Duodenal mucosa (tissue), 2 donors: Measurements from ENCODE around the gene F10.

Source experiments
- H3K27ac ChIP-seq: one replicate; pipeline ENCODE4 v1.7.0; 2013; ENCODE audit warnings: low read depth, low read length
- H3K27me3 ChIP-seq, 2 donors: one replicate each; pipeline ENCODE4 v1.7.0; 2013; ENCODE audit warnings: low read length in 2 of 2, control low read depth in 1 of 2; ENCODE audit not compliant: insufficient read depth in 2 of 2, control insufficient read depth in 1 of 2
- H3K36me3 ChIP-seq, 2 donors: one replicate each; pipeline ENCODE4 v1.7.0; 2013; ENCODE audit warnings: low read length in 2 of 2, control low read depth in 1 of 2; ENCODE audit not compliant: insufficient read depth in 2 of 2, control insufficient read depth in 1 of 2
- H3K4me1 ChIP-seq, 2 donors: one replicate each; pipeline ENCODE4 v1.7.0; 2013; ENCODE audit warnings: low read length in 2 of 2, control low read depth in 1 of 2; ENCODE audit not compliant: insufficient read depth in 2 of 2, control insufficient read depth in 1 of 2
- H3K4me3 ChIP-seq, 2 donors: one replicate each; pipeline ENCODE4 v1.7.0; 2013; ENCODE audit warnings: low read length in 2 of 2, low read depth in 1 of 2
- H3K9ac ChIP-seq, 2 donors: one replicate each; pipeline ENCODE4 v1.7.0; 2013; ENCODE audit warnings: low read length in 2 of 2, low read depth in 1 of 2
- H3K9me3 ChIP-seq, 2 donors: one replicate each; pipeline ENCODE4 v1.7.0; 2013; ENCODE audit warnings: low read length in 2 of 2, control low read depth in 1 of 2; ENCODE audit not compliant: control insufficient read depth in 1 of 2

The F10 gene

GRCh38 chr13:113146750-113147149 is 24.2 kb downstream of the F10 start:
- H3K9ac ChIP-seq = no peak overlapping the region
- no peak overlapping the region for H3K4me3 ChIP-seq
- no peaks in the 10 kb centered on the region for H3K9me3 ChIP-seq
- no peaks in the 10 kb centered on the region for H3K36me3 ChIP-seq
- H3K27ac ChIP-seq = no peak overlapping the region
- no peaks in the 10 kb centered on the region for H3K4me1 ChIP-seq
- peaks cover 0 to 2% of the 10 kb centered on the region in 2 donors for H3K27me3 ChIP-seq

GRCh38 chr13:113147206-113147605 is 24.6 kb downstream of the F10 start:
- Histone ChIP-seq H3K4me1 (peaks cover 0 to 3% of the 10 kb centered on the region in 2 donors), H3K27me3 (peaks cover 0 to 6% of the 10 kb centered on the region in 2 donors), H3K4me3 (no peak overlapping the region), H3K27ac (no peak overlapping the region), H3K9me3 (no peaks in the 10 kb centered on the region), H3K9ac (no peak overlapping the region), H3K36me3 (no peaks in the 10 kb centered on the region)

GRCh38 chr13:113148407-113148806 is 25.8 kb downstream of the F10 start:
- no peaks in the 10 kb centered on the region for H3K9me3 ChIP-seq
- no peak overlapping the region for H3K4me3 ChIP-seq
- H3K36me3 ChIP-seq = no peaks in the 10 kb centered on the region
- no peak overlapping the region for H3K9ac ChIP-seq
- H3K27ac ChIP-seq = no peak overlapping the region
- H3K4me1 ChIP-seq = peaks cover 6 to 15% of the 10 kb centered on the region in 2 donors
- H3K27me3 ChIP-seq = peaks cover 0 to 6% of the 10 kb centered on the region in 2 donors

- no peaks in the 10 kb centered on the region for H3K9me3 ChIP-seq
- no peak overlapping the region for H3K9ac ChIP-seq
- H3K27me3 ChIP-seq = peaks cover 0 to 6% of the 10 kb centered on the region in 2 donors
- no peaks in the 10 kb centered on the region for H3K36me3 ChIP-seq
- H3K27ac ChIP-seq = no peak overlapping the region
- H3K4me3 ChIP-seq = no peak overlapping the region
- H3K4me1 ChIP-seq = peaks cover 8 to 17% of the 10 kb centered on the region in 2 donors
Measured at GRCh38 chr13:113148940-113149503, 26.4 kb downstream of the F10 start.

GRCh38 chr13:113149711-113150549 is 27.3 kb downstream of the F10 start:
- Histone ChIP-seq H3K9ac (no peak overlapping the region), H3K4me1 (peaks cover 12 to 17% of the 10 kb centered on the region in 2 donors), H3K4me3 (no peak overlapping the region), H3K27ac (no peak overlapping the region), H3K36me3 (no peaks in the 10 kb centered on the region), H3K27me3 (peaks cover 0 to 6% of the 10 kb centered on the region in 2 donors), H3K9me3 (no peaks in the 10 kb centered on the region)

- H3K9ac ChIP-seq = no peak overlapping the region
- H3K36me3 ChIP-seq = no peaks in the 10 kb centered on the region
Measured at GRCh38 chr13:113150550-113151365, 28.2 kb downstream of the F10 start.

GRCh38 chr13:113151745-113152690 is 29.4 kb downstream of the F10 start:
- Histone ChIP-seq H3K4me1 (peaks cover 12 to 17% of the 10 kb centered on the region in 2 donors), H3K27ac (no peak overlapping the region), H3K9ac (no peak overlapping the region), H3K27me3 (peaks cover 0 to 6% of the 10 kb centered on the region in 2 donors), H3K9me3 (no peaks in the 10 kb centered on the region), H3K36me3 (no peaks in the 10 kb centered on the region), H3K4me3 (peak overlapping the region in 1 of 2 donors; percentile 73)

More at GRCh38 chr13:113150550-113151365, 28.2 kb downstream of the F10 start:
- H3K4me1 ChIP-seq = peaks cover 12 to 17% of the 10 kb centered on the region in 2 donors
- H3K4me3 ChIP-seq = no peak overlapping the region
- H3K9me3 ChIP-seq = no peaks in the 10 kb centered on the region
- H3K27ac ChIP-seq = no peak overlapping the region
- H3K27me3 ChIP-seq = peaks cover 0 to 6% of the 10 kb centered on the region in 2 donors

GRCh38 chr13:113152691-113152983 is 30.0 kb downstream of the F10 start:
- Histone ChIP-seq H3K9ac (peak overlapping the region; percentile 43 to 54), H3K27me3 (peaks cover 0 to 6% of the 10 kb centered on the region in 2 donors), H3K36me3 (no peaks in the 10 kb centered on the region), H3K9me3 (no peaks in the 10 kb centered on the region), H3K27ac (no peak overlapping the region), H3K4me1 (peaks cover 12 to 17% of the 10 kb centered on the region in 2 donors), H3K4me3 (peak overlapping the region; percentile 70 to 73)

- H3K4me1 ChIP-seq = peaks cover 12 to 20% of the 10 kb centered on the region in 2 donors
- peak overlapping the region; percentile 51 for H3K27ac ChIP-seq
- no peaks in the 10 kb centered on the region for H3K9me3 ChIP-seq
- peak overlapping the region; percentile 70 to 73 for H3K4me3 ChIP-seq
- H3K27me3 ChIP-seq = peaks cover 0 to 6% of the 10 kb centered on the region in 2 donors
- H3K9ac ChIP-seq = peak overlapping the region; percentile 43 to 54
- no peaks in the 10 kb centered on the region for H3K36me3 ChIP-seq
Measured at GRCh38 chr13:113152984-113153809, 30.6 kb downstream of the F10 start.
